Mammary epithelial cell (primary cell): ENCODE data around the gene CLPTM1.

Source experiments
- CTCF ChIP-seq, 2 donors: IDR thresholded peaks in 1 of 2; conservative IDR thresholded peaks in 1 of 2; 2 replicates each; pipeline ENCODE4 v1.5.1; 2011 to 2012; ENCODE audit warnings: inconsistent platforms in 2 of 2, low read length in 2 of 2, mild to moderate bottlenecking in 2 of 2, control low read depth in 1 of 2, low read depth in 1 of 2; ENCODE audit not compliant: insufficient read depth in 1 of 2; ENCODE audit errors: extremely low read depth in 1 of 2
- EZH2 ChIP-seq: IDR thresholded peaks from 2 replicates; pipeline ENCODE4 v1.6.1; 2012; ENCODE audit warnings: low read length, inconsistent platforms, borderline replicate concordance

- TF ChIP-seq CTCF (conservative IDR thresholded peaks at IDR 0.05 in 1 of 2, IDR thresholded peaks at IDR 0.05 in 1 of 2; ENCODE audit: extremely low read depth in 1 of 2, insufficient read depth in 1 of 2, low read depth in 1 of 2, low read length in 2 of 2), result no peak
- TF ChIP-seq EZH2, result no peak
Observed at GRCh38 chr19:44939668-44940067, 15.5 kb upstream of the CLPTM1 start.
